GM12872 (cell line): ENCODE results near the gene SCP2D1.

Experiments
- TF ChIP-seq, protein P1 (sequence below): IDR thresholded peaks from 3 replicates; pipeline ENCODE4 v1.5.1; 2011; ENCODE audit warnings: low read depth, mild to moderate bottlenecking, low read length, moderate library complexity; ENCODE audit not compliant: insufficient read depth

SCP2D1 gene

GRCh38 chr20:18853216-18853615, 39.6 kb downstream of the SCP2D1 start:
- TF ChIP-seq, protein P1, sequence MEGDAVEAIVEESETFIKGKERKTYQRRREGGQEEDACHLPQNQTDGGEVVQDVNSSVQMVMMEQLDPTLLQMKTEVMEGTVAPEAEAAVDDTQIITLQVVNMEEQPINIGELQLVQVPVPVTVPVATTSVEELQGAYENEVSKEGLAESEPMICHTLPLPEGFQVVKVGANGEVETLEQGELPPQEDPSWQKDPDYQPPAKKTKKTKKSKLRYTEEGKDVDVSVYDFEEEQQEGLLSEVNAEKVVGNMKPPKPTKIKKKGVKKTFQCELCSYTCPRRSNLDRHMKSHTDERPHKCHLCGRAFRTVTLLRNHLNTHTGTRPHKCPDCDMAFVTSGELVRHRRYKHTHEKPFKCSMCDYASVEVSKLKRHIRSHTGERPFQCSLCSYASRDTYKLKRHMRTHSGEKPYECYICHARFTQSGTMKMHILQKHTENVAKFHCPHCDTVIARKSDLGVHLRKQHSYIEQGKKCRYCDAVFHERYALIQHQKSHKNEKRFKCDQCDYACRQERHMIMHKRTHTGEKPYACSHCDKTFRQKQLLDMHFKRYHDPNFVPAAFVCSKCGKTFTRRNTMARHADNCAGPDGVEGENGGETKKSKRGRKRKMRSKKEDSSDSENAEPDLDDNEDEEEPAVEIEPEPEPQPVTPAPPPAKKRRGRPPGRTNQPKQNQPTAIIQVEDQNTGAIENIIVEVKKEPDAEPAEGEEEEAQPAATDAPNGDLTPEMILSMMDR: no peak

DNA sequence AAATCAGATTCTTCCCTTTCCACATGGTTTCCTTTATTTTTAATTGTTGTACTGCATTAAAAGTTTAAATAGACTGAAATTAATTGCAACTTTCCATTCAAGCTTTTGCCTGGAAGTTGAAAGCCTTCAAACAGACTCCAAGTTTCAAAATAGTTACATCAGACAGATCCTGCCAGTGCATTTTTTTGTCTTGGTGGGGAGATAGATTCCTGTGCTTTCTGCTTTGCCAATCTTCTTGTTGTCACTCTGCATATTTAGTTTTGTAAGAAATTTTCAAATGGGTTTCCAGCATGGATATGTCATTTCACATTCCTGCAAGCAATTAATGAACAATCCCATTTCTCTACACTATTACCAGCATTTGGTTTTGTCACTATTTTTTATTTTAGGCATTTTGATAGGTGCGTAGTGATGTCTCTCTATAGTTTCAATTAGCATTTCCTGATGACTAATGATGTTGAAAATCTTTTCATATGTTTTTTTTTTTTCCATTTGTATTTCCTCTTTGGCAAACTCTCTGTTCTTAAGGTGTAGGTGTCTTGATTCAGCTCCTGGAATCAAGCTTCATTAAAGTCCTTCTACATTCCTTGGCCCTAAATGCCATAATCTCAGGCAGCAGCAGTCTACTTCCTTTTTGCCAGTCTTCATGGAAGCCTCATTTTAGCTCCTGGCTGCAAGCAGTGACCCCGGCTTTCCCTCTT, 40.5 kb downstream of the SCP2D1 start:
- TF ChIP-seq, protein P1: no peak

GRCh38 chr20:18855882-18856281, 42.3 kb downstream of the SCP2D1 start:
- TF ChIP-seq, protein P1: no peak

DNA sequence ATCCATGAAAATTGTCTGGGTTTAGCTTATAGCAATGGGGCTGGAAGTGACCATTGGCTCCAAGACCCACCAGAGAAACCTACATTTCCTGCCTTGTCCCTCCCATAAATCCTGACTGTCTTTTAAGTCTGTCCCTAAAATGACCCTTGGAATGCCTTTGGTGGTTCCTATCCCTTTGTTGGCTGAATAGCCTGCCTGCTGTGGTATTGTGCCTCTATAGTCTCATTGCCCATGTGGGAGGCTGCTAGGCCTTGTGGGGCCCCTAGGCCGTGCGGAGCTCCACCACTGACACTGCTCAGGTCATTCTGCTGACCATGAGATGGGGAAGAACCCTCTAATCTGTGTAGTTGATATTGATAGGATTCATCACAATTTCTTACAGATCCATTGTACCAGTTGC, 43.3 kb downstream of the SCP2D1 start:
- TF ChIP-seq, protein P1: no peak

DNA sequence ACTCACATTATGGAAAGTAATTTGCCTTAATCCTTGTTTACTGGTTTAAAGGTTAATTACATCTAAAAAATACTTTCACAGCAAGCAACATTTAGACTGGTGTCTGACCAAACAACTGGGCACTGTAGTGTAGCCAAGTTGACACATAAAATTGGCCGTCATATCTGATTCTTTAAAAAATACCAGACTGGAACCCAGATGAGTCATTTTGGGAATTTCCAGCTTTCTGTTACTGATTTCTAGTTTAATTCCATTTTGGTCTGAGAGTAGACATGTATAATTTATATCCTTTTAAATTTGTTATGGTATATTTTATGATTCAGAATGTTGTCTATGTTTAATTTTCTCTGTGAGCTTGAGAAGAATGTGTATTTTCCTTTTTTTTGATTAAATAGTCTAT, 44.1 kb downstream of the SCP2D1 start:
- TF ChIP-seq, protein P1: no peak

DNA sequence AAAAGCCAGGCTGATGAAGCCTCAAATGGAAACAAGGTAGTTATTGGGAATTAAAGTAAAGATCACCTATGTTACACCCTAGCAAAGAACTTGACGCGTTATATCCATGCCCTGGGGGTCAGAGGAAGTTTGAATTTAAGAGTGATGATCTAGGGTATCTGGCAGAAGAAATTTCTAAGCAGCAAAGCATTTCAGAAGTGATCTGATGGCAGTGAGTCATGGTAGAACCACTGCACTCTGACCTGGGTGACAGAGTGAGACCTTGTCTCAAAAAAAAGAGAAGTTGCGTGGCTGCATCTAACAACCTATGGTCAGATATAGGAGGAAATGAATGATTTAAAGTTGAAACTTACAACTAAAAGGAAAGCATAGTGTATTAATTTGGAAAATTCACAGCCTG, 45.2 kb downstream of the SCP2D1 start:
- TF ChIP-seq, protein P1: no peak
